Stomach smooth muscle (tissue), 2 donors: Measurements from ENCODE around the gene APBB1IP.
"Not testable (repeated sequence)": the region's sequence is repeated elsewhere in the genome, so short reads cannot be mapped to it uniquely, and the experiment has no call there.

Source experiments
- H3K27ac ChIP-seq: one replicate; pipeline ENCODE4 v1.7.0; 2013; ENCODE audit warnings: mild to moderate bottlenecking, low read length, inconsistent platforms
- H3K27me3 ChIP-seq, 2 donors: one replicate each; pipeline ENCODE4 v1.7.0; 2013; ENCODE audit warnings: low read length in 2 of 2; ENCODE audit not compliant: insufficient read depth in 2 of 2, control insufficient read depth in 1 of 2
- H3K36me3 ChIP-seq, 2 donors: one replicate each; pipeline ENCODE4 v1.7.0; 2013; ENCODE audit warnings: low read length in 2 of 2; ENCODE audit not compliant: control insufficient read depth in 2 of 2, insufficient read depth in 2 of 2
- H3K4me1 ChIP-seq: one replicate; pipeline ENCODE4 v1.7.0; 2013; ENCODE audit warnings: low read length; ENCODE audit not compliant: control insufficient read depth, insufficient read depth
- H3K4me3 ChIP-seq, 2 donors: one replicate each; pipeline ENCODE4 v1.7.0; 2013; ENCODE audit warnings: low read length in 2 of 2
- H3K9ac ChIP-seq, 2 donors: one replicate each; pipeline ENCODE4 v1.7.0; 2013; ENCODE audit warnings: low read length in 2 of 2, mild to moderate bottlenecking in 1 of 2
- H3K9me3 ChIP-seq, 2 donors: one replicate each; pipeline ENCODE4 v1.7.0; 2013; ENCODE audit warnings: low read length in 2 of 2; ENCODE audit not compliant: control insufficient read depth in 2 of 2
- donor health status: healthy.
- donor health status: Pancreatic carcinoma.

APBB1IP gene

GRCh38 chr10:26556748-26557640 lies 118.9 kb downstream of the APBB1IP start:
- H3K36me3 ChIP-seq: no peaks in the 10 kb centered on the region
- H3K9ac ChIP-seq: no peak overlapping the region
- no peaks in the 10 kb centered on the region for H3K9me3 ChIP-seq
- H3K4me3 ChIP-seq: no peak overlapping the region
- H3K27me3 ChIP-seq: peaks cover 0 to 5% of the 10 kb centered on the region in 2 donors
- no peak overlapping the region for H3K27ac ChIP-seq
- no peaks in the 10 kb centered on the region for H3K4me1 ChIP-seq

GRCh38 chr10:26557641-26558014 lies 119.5 kb downstream of the APBB1IP start:
- Histone ChIP-seq H3K36me3 (no peaks in the 10 kb centered on the region), H3K9me3 (no peaks in the 10 kb centered on the region), H3K9ac (no peak overlapping the region), H3K4me1 (no peaks in the 10 kb centered on the region), H3K27me3 (peaks cover 0 to 5% of the 10 kb centered on the region in 2 donors), H3K27ac (no peak overlapping the region), H3K4me3 (no peak overlapping the region)

GRCh38 chr10:26566525-26567350 lies 128.6 kb downstream of the APBB1IP start:
- peaks cover 0 to 5% of the 10 kb centered on the region in 2 donors for H3K9me3 ChIP-seq
- H3K9ac ChIP-seq: no peak overlapping the region
- peak overlapping the region in 1 of 2 donors; percentile 35 for H3K4me3 ChIP-seq
- H3K27me3 ChIP-seq: peaks cover 9 to 17% of the 10 kb centered on the region in 2 donors
- no peaks in the 10 kb centered on the region for H3K36me3 ChIP-seq
- H3K4me1 ChIP-seq: no peaks in the 10 kb centered on the region
- no peak overlapping the region for H3K27ac ChIP-seq

- peaks cover 0 to 6% of the 10 kb centered on the region in 2 donors for H3K9me3 ChIP-seq
- peak overlapping the region in 1 of 2 donors; percentile 35 for H3K4me3 ChIP-seq
- no peak overlapping the region for H3K27ac ChIP-seq
- H3K36me3 ChIP-seq: no peaks in the 10 kb centered on the region
- no peaks in the 10 kb centered on the region for H3K4me1 ChIP-seq
- peaks cover 9 to 17% of the 10 kb centered on the region in 2 donors for H3K27me3 ChIP-seq
- no peak overlapping the region for H3K9ac ChIP-seq
Observed at GRCh38 chr10:26567351-26567721, 129.2 kb downstream of the APBB1IP start.

- no peaks in the 10 kb centered on the region for H3K4me1 ChIP-seq
- H3K9me3 ChIP-seq: peaks cover 0 to 6% of the 10 kb centered on the region in 2 donors
- no peak overlapping the region for H3K4me3 ChIP-seq
- H3K27ac ChIP-seq: no peak overlapping the region
- peaks cover 3 to 5% of the 10 kb centered on the region in 2 donors for H3K27me3 ChIP-seq
- no peak overlapping the region for H3K9ac ChIP-seq
- H3K36me3 ChIP-seq: no peaks in the 10 kb centered on the region
Observed at GRCh38 chr10:26571655-26572054, 133.5 kb downstream of the APBB1IP start.

- H3K27me3 ChIP-seq: no peaks in the 10 kb centered on the region
- H3K9ac ChIP-seq: no peak overlapping the region
- H3K4me1 ChIP-seq: no peaks in the 10 kb centered on the region
- peaks cover 0 to 6% of the 10 kb centered on the region in 2 donors for H3K9me3 ChIP-seq
- H3K36me3 ChIP-seq: no peaks in the 10 kb centered on the region
- no peak overlapping the region for H3K4me3 ChIP-seq
- H3K27ac ChIP-seq: no peak overlapping the region
Observed at GRCh38 chr10:26573674-26574073, 135.5 kb downstream of the APBB1IP start.

GRCh38 chr10:26574783-26575182 lies 136.6 kb downstream of the APBB1IP start:
- Histone ChIP-seq H3K4me1 (no peaks in the 10 kb centered on the region), H3K9me3 (peaks cover 0 to 6% of the 10 kb centered on the region in 2 donors), H3K27me3 (no peaks in the 10 kb centered on the region), H3K27ac (no peak overlapping the region), H3K36me3 (no peaks in the 10 kb centered on the region), H3K9ac (no peak overlapping the region), H3K4me3 (no peak overlapping the region)

GRCh38 chr10:26578371-26578770 lies 140.2 kb downstream of the APBB1IP start:
- not testable (repeated sequence) for H3K27me3 ChIP-seq, H3K9me3 ChIP-seq, H3K4me1 ChIP-seq, H3K36me3 ChIP-seq, H3K4me3 ChIP-seq, H3K9ac ChIP-seq, H3K27ac ChIP-seq

- no peaks in the 10 kb centered on the region for H3K36me3 ChIP-seq
- no peaks in the 10 kb centered on the region for H3K9me3 ChIP-seq
- H3K4me3 ChIP-seq: no peak overlapping the region
- no peak overlapping the region for H3K27ac ChIP-seq
- no peak overlapping the region for H3K9ac ChIP-seq
- no peaks in the 10 kb centered on the region for H3K27me3 ChIP-seq
- no peaks in the 10 kb centered on the region for H3K4me1 ChIP-seq
Observed at GRCh38 chr10:26579256-26580063, 141.3 kb downstream of the APBB1IP start.

- H3K36me3 ChIP-seq: no peaks in the 10 kb centered on the region
- no peaks in the 10 kb centered on the region for H3K27me3 ChIP-seq
- H3K4me3 ChIP-seq: no peak overlapping the region
- no peak overlapping the region for H3K27ac ChIP-seq
- H3K4me1 ChIP-seq: no peaks in the 10 kb centered on the region
- H3K9ac ChIP-seq: no peak overlapping the region
- H3K9me3 ChIP-seq: no peaks in the 10 kb centered on the region
Observed at GRCh38 chr10:26586211-26586610, 148.1 kb downstream of the APBB1IP start.
